Stimulated activated CD4-positive, alpha-beta T cell treated with anti-CD3 and anti-CD28 coated beads, TNF-alpha, amount 100 ng/mL, for 48 hours (primary cell): ENCODE data around the gene TMED8.
"Not testable (repeated sequence)": the region's sequence is repeated elsewhere in the genome, so short reads cannot be mapped to it uniquely, and the experiment has no call there.

Experiments
- DNase-seq, 3 donors: peaks; one replicate each; pipeline ENCODE4 v3.0.0-alpha.2; 2020; ENCODE audit warnings: low read depth in 3 of 3

Gene TMED8

DNA sequence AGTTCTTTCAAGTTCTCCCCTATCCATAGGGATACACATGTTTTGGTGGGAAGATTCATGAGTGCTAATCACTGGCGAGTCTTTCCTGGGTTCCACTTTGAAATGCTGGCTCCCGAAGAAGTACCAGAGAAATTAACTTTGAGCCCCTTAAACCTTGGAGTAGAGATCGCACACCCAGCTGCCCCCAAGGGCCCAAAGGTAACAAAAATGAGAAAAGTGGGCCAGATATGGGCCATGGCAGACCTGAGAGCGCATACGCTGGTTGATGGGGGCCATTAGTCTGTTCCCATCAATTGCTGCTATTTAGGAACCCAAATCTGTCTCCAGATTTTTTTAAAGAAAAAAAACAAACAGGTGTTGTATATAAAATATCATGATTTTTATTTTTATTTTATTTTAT, 53.9 kb downstream of the TMED8 start:
- no peak for DNase-seq

- DNase-seq: no peak
Observed at GRCh38 chr14:77322250-77322902, 54.5 kb downstream of the TMED8 start.

GRCh38 chr14:77320238-77320935, 56.5 kb downstream of the TMED8 start, which contains the start of gene POMT2:
Gene POMT2 (minus strand): TSS chr14:77320883. CDS start chr14:77320681, 202 bp downstream.
- peak; percentile 84 to 90 (median 86) for DNase-seq

DNA sequence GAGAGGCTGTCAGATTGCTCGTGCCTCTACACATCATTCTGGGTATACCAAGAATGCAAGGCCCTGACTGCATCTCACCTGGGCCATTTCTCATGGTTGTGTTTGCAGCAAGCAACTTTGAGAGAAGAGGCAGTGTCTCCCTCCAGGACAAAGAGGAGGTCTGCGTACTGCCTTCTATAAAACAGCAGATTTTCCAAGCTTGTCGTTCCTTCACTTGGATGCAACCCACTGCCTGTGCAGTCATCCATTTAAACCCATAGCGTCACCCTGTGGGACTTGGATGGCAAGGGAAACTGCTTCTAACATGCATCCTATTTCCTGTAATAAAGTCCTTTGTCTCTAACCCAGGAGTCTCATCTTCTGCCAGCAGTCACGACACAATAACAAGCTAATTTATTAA, 57.5 kb downstream of the TMED8 start:
- no peak for DNase-seq

GRCh38 chr14:77318756-77319155, 58.1 kb downstream of the TMED8 start:
- DNase-seq: not testable (repeated sequence)

- DNase-seq: no peak
Observed at GRCh38 chr14:77318006-77318553, 58.8 kb downstream of the TMED8 start.

DNA sequence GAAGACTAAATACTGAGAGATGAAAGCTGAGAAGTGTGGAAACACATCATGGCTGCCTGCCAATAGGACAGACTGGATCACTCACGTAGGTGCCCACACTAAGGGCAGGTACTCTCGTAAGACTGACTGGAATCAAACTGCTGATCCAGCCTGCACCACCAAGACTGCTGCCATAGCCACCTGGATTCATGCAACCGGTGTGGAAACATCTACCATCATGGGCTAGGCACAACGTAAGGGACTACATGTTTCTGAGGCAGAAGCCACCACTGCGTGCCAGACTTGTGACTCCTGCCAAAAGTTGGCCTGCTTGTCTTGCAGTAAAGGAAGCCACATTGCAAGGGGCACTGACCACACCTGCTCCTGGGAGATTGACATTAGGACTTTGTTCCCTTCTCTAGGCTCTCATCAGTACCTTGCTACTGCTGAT, 60.0 kb downstream of the TMED8 start:
- no peak for DNase-seq

DNA sequence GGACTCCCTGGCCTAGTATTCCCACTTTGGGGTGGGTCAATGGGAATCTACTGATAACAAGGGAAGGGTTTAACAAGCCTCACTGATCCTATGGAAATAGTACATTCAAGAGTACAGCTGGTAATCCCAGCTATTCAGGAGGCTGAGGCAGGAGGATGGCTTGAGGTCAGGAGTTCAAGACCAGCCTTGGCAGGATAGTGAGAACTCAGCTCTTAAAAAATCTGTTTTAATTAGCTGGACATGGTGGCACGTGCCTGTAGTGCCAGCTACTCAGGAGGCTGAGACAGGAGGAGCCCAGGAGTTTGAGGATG, 60.7 kb downstream of the TMED8 start:
- no peak for DNase-seq

DNA sequence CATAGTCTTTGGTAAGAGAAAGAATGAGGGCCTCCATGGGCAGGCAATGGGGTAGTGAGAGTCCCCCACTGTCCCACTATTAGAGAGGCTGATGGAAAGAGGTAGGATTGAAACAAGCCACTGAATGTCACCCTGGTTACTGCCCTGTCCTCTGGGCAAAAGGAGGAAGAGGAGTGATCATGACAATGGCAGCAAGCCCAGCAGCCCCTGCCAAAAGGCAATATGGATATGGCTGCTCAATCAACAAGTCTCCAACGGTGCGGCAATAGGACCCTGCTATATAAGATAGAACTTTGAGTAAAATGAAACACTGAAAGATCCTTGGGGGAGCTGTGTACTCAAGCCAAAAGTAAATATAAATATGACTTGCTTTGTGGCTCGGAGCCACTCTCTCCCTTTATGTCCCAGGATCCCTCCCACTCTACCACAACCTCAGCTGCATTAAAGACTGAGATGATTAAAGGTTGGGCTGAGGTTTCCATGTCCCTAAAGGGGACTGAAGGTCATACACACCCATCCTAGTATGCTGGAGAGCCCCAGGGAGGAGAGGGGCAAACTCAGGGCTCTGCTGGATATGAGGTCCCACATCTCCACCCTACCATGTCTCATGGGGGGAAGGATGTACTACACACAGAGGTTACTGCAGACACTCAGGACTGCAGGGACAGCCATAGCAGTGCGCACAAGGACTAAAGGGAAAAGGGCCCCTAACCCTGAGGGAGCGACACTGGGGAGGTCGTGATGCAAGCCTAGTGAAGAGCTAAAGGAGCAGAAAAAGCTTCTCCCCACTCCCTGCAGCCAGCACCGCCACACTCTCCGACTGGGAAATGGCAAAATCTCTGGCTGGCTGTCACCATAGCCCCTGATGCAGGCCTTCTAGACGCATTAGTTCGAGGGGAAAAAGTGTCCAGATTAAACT, 62.1 kb downstream of the TMED8 start:
- DNase-seq: no peak

DNA sequence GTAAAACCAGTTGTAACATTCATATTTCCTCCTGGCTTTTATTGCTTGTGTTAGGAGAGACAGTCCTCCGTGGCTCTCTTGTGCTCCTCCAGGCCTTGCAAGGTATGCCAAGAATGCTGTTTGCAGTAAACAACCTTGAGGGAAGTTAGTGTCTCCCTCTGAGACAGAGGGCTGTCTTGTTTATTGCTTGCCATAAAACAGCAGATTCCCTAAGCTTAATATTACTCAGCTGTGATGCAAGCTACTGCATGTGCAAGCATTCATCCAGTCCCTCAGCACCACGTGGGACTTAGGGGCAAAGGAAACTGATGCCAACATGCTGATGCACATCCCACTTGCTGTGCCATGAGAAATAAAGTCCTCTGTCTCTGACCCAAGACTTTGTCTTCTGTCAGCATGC, 62.9 kb downstream of the TMED8 start:
- DNase-seq: no peak

DNA sequence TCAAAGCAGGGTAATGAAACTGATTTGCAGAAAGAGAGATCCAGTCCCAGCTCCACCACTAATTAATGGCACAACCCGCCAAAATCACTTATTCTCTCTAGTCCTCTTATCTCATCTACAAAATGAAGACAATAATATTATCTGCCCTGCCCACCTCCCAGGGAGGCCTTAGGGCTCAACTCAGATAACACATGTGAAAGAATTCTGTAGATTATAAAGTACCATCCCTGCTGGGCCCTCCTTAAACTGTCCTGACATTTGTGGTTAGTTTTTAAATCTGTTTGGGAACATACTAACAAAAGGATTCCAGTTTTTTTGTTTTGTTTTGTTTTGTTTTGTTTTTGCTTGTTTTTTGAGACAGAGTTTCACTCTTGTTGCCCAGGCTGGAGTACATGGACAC, 63.5 kb downstream of the TMED8 start:
- DNase-seq: no peak

DNA sequence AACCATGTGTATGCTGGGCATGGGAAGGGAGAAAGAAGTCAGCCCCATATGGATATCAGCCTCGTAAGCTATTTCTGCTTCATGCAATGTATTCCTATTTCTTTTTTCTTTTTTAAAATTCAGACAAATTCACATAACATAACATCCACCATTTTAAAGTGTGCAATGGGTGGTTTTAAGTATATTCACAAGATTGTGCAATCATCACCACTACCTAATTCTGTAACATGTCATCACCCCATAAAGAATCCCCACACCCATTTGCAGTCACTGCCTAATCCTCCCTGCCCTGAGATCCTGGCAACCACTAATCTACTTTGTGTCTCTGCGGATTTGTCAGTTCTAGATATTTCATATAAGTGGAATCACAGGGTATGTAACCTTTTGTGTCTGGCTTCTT, 65.7 kb downstream of the TMED8 start:
- no peak for DNase-seq

DNA sequence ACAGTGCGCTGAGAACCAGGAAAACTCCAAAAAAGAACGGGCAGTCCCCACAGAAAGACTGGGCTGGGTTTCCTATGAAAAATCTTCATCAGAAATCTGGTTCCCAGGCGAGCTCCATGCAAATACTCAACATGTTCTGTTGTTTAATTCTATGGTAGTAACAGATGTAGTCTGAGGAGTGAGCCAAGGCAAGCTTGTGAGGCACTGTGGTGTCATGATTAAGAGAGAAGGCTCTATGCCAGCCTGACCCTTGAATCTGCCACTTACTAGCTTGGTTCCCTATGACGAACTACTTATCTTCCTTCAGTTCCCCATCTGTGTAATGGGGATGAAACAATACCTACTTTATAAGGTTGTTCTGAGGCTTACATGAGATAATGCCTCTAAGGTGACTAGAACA, 66.9 kb downstream of the TMED8 start:
- no peak for DNase-seq

DNA sequence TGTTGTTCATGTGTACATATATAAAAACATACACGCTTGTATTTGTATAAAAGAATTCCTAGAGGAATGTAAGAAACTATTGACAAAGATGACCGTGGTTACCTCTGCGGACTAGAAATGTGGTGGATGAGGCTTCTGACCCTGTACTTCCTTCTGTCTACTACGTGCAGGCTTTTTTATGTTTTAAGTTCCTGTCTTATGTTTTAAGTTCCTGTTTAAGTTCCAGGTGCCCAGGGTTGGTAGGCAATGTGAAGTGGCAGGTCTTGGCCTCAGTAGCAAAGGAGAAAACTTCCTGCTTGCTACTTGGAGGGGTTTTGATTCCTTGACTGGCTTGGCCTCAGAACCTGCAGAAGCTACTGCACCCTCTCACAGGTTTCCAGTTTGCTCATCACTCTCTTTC, 67.8 kb downstream of the TMED8 start:
- DNase-seq: no peak

DNA sequence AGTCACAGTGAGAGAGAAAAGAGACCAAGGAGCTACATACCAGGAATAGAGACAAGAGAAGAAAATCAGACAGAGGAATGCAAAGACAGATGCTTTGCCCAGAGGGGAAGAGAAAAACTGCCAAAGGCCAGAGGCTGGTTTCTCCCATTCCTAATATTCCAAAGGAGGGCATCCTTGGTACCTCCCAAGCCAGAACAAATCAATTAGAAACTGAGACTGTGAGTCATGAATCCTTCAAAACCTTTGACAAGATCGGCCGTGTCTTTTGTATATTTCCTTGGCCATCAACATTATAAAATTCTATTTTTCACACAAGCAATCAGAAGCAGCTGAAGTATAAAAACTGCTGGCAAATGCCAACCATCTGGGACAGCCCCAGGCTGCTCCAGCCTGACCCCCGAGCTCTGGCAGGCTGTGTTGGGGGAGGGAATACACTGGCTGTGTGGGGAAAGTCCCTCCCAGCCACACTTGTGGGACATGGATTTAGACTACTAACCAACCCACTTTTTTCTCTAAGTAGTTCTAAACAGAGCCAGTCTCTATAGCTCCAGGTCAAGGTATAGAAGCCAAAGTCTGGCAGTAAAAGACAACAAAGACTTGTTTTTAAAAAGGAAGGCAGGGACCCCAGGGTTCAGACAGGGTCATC, 69.9 kb downstream of the TMED8 start:
- no peak for DNase-seq

DNA sequence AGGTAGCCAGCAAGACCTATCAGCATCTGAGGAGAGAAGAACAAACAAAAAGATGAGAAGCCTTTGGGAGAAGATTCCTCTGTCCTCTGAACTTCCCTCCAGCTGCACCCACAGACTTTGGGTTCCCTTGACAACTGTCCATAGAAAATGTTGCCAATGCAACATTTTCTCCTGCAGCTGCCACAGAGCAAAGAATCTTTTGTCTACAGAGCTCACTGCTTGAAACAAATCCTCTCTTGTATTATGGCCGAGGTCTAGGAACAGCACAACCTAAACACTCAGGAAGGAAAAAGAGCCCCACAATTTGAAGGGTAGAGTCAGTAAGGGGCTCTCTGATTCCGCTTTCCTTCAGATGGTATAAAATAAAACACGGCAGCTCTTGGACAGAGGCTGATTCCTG, 70.5 kb downstream of the TMED8 start:
- no peak for DNase-seq

GRCh38 chr14:77305696-77306095, 71.2 kb downstream of the TMED8 start:
- no peak for DNase-seq

DNA sequence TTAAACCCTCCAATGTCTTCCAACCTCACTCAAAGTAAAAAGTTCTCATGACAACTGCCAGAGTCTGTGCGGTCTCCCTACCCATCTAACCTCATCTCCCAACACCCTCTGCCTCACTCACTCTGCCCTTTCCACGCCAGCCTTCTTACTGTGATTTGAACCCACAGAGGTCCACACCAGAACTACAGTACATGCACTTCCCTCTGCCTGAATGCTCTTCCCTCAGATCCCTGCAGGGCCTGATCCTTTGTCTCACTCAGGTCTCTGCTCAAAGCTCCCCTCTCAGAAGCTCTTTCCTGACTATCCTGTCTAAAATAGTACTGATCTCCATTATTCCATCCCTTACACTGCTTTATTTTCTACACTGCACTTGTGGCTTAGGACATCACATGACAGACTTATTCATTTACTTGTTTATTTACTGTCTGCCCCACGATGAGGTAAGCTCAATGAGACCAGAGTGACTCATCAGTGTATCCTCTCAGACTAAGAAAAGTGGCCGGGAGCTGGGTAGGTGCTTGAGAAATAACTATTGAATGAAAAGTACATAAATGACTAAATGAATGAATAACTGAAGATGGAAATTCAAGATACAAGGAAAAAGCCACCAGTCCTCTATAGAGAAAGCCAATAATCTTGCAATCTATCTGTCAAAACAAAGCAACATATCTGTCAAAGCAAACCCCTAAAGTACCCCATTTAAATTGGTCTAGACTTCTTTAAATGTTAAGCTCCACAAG, 73.3 kb downstream of the TMED8 start:
- DNase-seq: peak; percentile 16 to 43 (median 21)

DNA sequence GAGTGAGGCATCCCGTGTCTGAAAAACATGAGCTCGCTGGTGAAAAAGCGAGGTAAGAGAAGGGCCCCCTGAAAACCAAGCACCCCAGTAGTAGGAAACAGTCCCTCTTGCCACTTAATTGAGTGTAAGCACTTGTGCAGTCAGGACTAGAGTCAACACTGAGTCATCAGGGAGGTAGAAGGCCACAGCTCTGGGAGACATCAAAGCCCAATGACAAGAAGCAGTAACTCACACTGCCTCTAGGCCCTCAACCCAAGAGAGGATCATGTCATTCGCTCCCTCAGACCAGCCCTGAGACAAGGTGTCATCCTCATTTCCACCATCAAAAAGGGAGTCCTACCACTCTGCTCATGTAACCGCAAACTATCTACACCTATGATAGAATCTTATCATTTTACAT, 74.0 kb downstream of the TMED8 start:
- peak; percentile 41 to 55 (median 44) for DNase-seq

DNA sequence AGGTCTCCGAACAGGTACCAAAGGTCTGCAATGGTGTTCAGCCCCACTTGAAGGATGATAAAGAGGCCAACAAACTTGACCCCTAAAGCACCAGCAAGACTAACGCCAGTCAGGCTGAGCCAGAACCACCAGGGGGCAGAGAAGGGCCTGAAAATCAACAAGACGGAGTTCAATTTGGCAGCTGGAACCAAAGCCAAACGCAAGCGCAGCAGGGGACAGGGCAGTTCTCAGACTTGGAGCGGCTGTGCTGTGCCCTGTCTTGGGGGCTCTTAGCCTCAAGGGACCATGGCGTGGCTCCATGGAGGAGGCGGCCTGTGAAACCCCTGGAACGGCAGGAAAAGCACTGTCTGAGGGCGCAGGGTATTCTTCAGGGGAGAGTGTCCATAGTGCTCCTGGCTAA, 75.8 kb downstream of the TMED8 start:
- DNase-seq: peak in 2 of 3 donors; percentile 40 to 43

DNA sequence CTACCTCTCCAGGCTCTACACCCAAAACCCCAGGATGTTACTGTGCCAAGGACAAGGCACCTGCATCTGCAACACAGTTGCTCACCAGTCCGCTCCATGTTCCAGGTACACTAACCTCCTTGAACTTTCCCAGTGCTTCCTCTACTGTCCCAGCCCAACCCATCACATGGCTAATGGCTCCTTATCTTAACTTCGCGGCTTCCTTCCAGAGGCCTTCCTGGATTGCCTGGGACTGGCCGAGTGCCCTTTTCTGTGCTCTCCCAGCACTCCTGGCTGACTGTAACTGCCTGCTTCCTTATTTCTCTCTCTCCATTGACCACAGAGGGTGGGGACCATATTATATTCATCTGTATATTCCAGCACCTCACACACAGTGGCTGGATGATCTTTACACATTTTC, 77.1 kb downstream of the TMED8 start:
- no peak for DNase-seq
